ENCODE data around the gene SFRP2.
A peak's percentile ranks its signal among the peaks of the same experiment; 100 is the strongest.

SFRP2 gene

GRCh38 chr4:153784166-153784699 is 4.7 kb downstream of the SFRP2 start:
- no peak for TF ChIP-seq CTCF (conservative IDR thresholded peaks at IDR 0.05; ENCODE audit: low read depth, low read length)
- H3K4me3 ChIP-seq (ENCODE audit: low read depth, low read length): no peak overlapping the region
- no peak for DNase-seq (ENCODE audit: low read depth)

- peak; percentile 15 for DNase-seq (ENCODE audit: low read depth)
- no peak for TF ChIP-seq CTCF (conservative IDR thresholded peaks at IDR 0.05; ENCODE audit: low read depth, low read length)
- H3K4me3 ChIP-seq (ENCODE audit: low read depth, low read length): no peak overlapping the region
Measured at GRCh38 chr4:153782581-153782980, 6.3 kb downstream of the SFRP2 start.

GRCh38 chr4:153781717-153782416 is 7.0 kb downstream of the SFRP2 start:
- DNase-seq (ENCODE audit: low read depth): peak; percentile 60
- peak; percentile 8 for TF ChIP-seq CTCF (conservative IDR thresholded peaks at IDR 0.05; ENCODE audit: low read depth, low read length)
- no peak overlapping the region for H3K4me3 ChIP-seq (ENCODE audit: low read depth, low read length)

GRCh38 chr4:153781280-153781679 is 7.6 kb downstream of the SFRP2 start:
- DNase-seq (ENCODE audit: low read depth): no peak
- H3K4me3 ChIP-seq (ENCODE audit: low read depth, low read length): no peak overlapping the region
- TF ChIP-seq CTCF (conservative IDR thresholded peaks at IDR 0.05; ENCODE audit: low read depth, low read length): no peak

GRCh38 chr4:153780876-153781275 is 8.0 kb downstream of the SFRP2 start:
- no peak for DNase-seq (ENCODE audit: low read depth)
- no peak for TF ChIP-seq CTCF (conservative IDR thresholded peaks at IDR 0.05; ENCODE audit: low read depth, low read length)
- H3K4me3 ChIP-seq (ENCODE audit: low read depth, low read length): no peak overlapping the region

GRCh38 chr4:153780221-153780620 is 8.7 kb downstream of the SFRP2 start:
- TF ChIP-seq CTCF (conservative IDR thresholded peaks at IDR 0.05; ENCODE audit: low read depth, low read length): no peak
- DNase-seq (ENCODE audit: low read depth): no peak
- H3K4me3 ChIP-seq (ENCODE audit: low read depth, low read length): no peak overlapping the region

- no peak for DNase-seq (ENCODE audit: low read depth)
- no peak for TF ChIP-seq CTCF (conservative IDR thresholded peaks at IDR 0.05; ENCODE audit: low read depth, low read length)
Measured at GRCh38 chr4:153778383-153778782, 10.5 kb downstream of the SFRP2 start.

More at GRCh38 chr4:153778383-153778782, 10.5 kb downstream of the SFRP2 start:
- no peak overlapping the region for H3K4me3 ChIP-seq (ENCODE audit: low read depth, low read length)

All from choroid plexus epithelial cell (primary cell).